HCT116 (cell line): ENCODE data around the gene RBFOX2. TPM values are rescaled to one million over a fixed set of nuclear protein-coding genes. Genes with fewer than 3 reads are reported as not detected.

Source experiments
- ATAC-seq: fragments of 200-7000 bp; cut with Tn5 transposase; 2 replicates; pipeline ENCODE4 v1.9.1; 2020; ENCODE audit warnings: mild to moderate bottlenecking, moderate library complexity
- BruUV-seq: library from RNA; stranded (reverse); fragments of 400-500 nt; replicated peaks from 2 replicates; lab custom pipeline; 2021; lab: Mats Ljungman, UMichigan
- CTCF ChIA-PET: fragments of 300-600 bp; sonication (Branson Sonifier 250); formaldehyde crosslinking; loops from one replicate; lab custom pipeline; 2021; ENCODE audit warnings: antibody characterized with exemption; lab: Charles Lee
- POLR2A ChIA-PET: fragments of 300-600, 350-600 bp; sonication (Branson Sonifier 250); formaldehyde crosslinking; loops from one replicate; lab custom pipeline; 2021; ENCODE audit warnings: antibody characterized with exemption; lab: Charles Lee
- RAD21 ChIA-PET, 2 experiments: fragments of 300-600 bp; sonication (Branson Sonifier 250); formaldehyde crosslinking; loops; one replicate each; lab custom pipeline; 2023; ENCODE audit warnings: low total read pairs in 2 of 2; ENCODE audit not compliant: uncharacterized antibody in 2 of 2, unreplicated experiment in 2 of 2, low non-redundant PET in 1 of 2; lab: Charles Lee
- DNase-seq: peaks from one replicate; pipeline ENCODE4 v3.0.0-alpha.2; 2010; ENCODE audit warnings: low read depth, low spot score
- H2AFZ ChIP-seq: fragments of 200-600 bp; shearing (Covaris generic), sonication (generic); 2 replicates; pipeline ENCODE4 v1.6.1; 2017; ENCODE audit warnings: low read depth, mixed run types, mixed read lengths, antibody characterized with exemption, low read length; ENCODE audit not compliant: poor library complexity, severe bottlenecking
- H3K27ac ChIP-seq: 2 replicates; pipeline ENCODE4 v1.5.1; 2012; ENCODE audit warnings: low read depth, low read length
- H3K27me3 ChIP-seq: fragments of 200-600 bp; sonication (generic); 2 replicates; pipeline ENCODE4 v1.6.1; 2016; ENCODE audit warnings: mixed run types, low read length, mixed read lengths; ENCODE audit not compliant: insufficient read depth
- H3K36me3 ChIP-seq, 2 experiments: fragments of 200-500 bp in 1 of 2; fragments of 200-600 bp in 1 of 2; sonication (Bioruptor generic) in 1 of 2; sonication (generic) in 1 of 2; 2 replicates each; pipeline versions ENCODE4 v1.5.1 to v1.6.1; 2014 to 2016; ENCODE audit warnings: low read length in 2 of 2, inconsistent platforms in 1 of 2, mixed read lengths in 1 of 2, mixed run types in 1 of 2; ENCODE audit not compliant: insufficient read depth in 2 of 2, control insufficient read depth in 1 of 2
- H3K4me1 ChIP-seq, 2 experiments: fragments of 200-600 bp in 1 of 2; sonication (generic) in 1 of 2; 2 replicates each; pipeline versions ENCODE4 v1.5.1 to v1.6.1; 2012 to 2017; ENCODE audit warnings: low read length in 2 of 2, inconsistent platforms in 1 of 2, mild to moderate bottlenecking in 1 of 2, mixed read lengths in 1 of 2, mixed run types in 1 of 2, moderate library complexity in 1 of 2; ENCODE audit not compliant: insufficient read depth in 2 of 2, control insufficient read depth in 1 of 2
- H3K4me2 ChIP-seq: fragments of 200-600 bp; sonication (generic); 2 replicates; pipeline ENCODE4 v1.6.1; 2017; ENCODE audit warnings: mixed run types, low read length, mixed read lengths
- H3K4me3 ChIP-seq, 2 experiments: fragments of 200-600 bp in 1 of 2; sonication (generic) in 1 of 2; replicated peaks in 1 of 2; 2 replicates each; pipeline ENCODE4 v1.5.1; 2011 to 2016; ENCODE audit warnings: low read length in 2 of 2, control low read depth in 1 of 2, low read depth in 1 of 2, mild to moderate bottlenecking in 1 of 2, mixed read lengths in 1 of 2, mixed run types in 1 of 2
- H3K79me2 ChIP-seq: fragments of 200-600 bp; sonication (generic); 2 replicates; pipeline ENCODE4 v1.6.1; 2017; ENCODE audit warnings: mild to moderate bottlenecking, mixed run types, low read length, moderate library complexity, mixed read lengths; ENCODE audit not compliant: insufficient read depth
- H3K9ac ChIP-seq: fragments of 200-600 bp; sonication (generic); 2 replicates; pipeline ENCODE4 v1.6.1; 2016; ENCODE audit warnings: low read length, mixed read lengths
- H3K9me2 ChIP-seq: fragments of 200-600 bp; sonication (generic), shearing (Covaris generic); 2 replicates; pipeline ENCODE4 v1.6.1; 2017; ENCODE audit warnings: mixed run types, mild to moderate bottlenecking, moderate library complexity; ENCODE audit not compliant: insufficient read depth
- H3K9me3 ChIP-seq, 2 experiments: fragments of 200-500 bp in 1 of 2; fragments of 200-600 bp in 1 of 2; sonication (Bioruptor generic) in 1 of 2; sonication (generic) in 1 of 2; 2 replicates each; pipeline ENCODE4 v1.6.1; 2014 to 2017; ENCODE audit warnings: low read length in 2 of 2, mixed read lengths in 2 of 2, inconsistent platforms in 1 of 2, low read depth in 1 of 2, mild to moderate bottlenecking in 1 of 2, mixed run types in 1 of 2, moderate library complexity in 1 of 2; ENCODE audit not compliant: control insufficient read depth in 1 of 2, insufficient read depth in 1 of 2
- H4K20me1 ChIP-seq: fragments of 200-600 bp; sonication (generic), shearing (Covaris generic); 2 replicates; pipeline ENCODE4 v1.6.1; 2017; ENCODE audit warnings: mixed run types, mild to moderate bottlenecking, moderate library complexity; ENCODE audit not compliant: insufficient read depth
- CBX3 ChIP-seq: IDR thresholded peaks from 2 replicates; pipeline ENCODE4 v1.6.1; 2012; ENCODE audit warnings: low read depth
- CEBPB ChIP-seq: IDR thresholded peaks from 2 replicates; pipeline ENCODE4 v1.6.1; 2012; ENCODE audit warnings: low read depth
- ELF1 ChIP-seq: IDR thresholded peaks from 2 replicates; pipeline ENCODE4 v1.6.1; 2012; ENCODE audit warnings: low read depth, borderline replicate concordance
- EZH2 ChIP-seq: fragments of 200-600 bp; sonication (generic); IDR thresholded peaks from 2 replicates; pipeline ENCODE4 v1.6.1; 2017; ENCODE audit warnings: antibody characterized with exemption, mixed run types
- POLR2A ChIP-seq: IDR thresholded peaks from 2 replicates; pipeline ENCODE4 v1.7.0; 2011; ENCODE audit warnings: borderline replicate concordance; ENCODE audit not compliant: insufficient read depth, insufficient read length; ENCODE audit errors: extremely low read depth
- RAD21 ChIP-seq: IDR thresholded peaks from 2 replicates; pipeline ENCODE4 v1.6.1; 2012; ENCODE audit warnings: low read depth, mild to moderate bottlenecking
- SIN3A ChIP-seq: IDR thresholded peaks from 2 replicates; pipeline ENCODE4 v1.6.1; 2012; ENCODE audit warnings: low read depth
- SRF ChIP-seq: IDR thresholded peaks from 2 replicates; pipeline ENCODE4 v1.6.1; 2012; ENCODE audit warnings: low read depth
- TCF7L2 ChIP-seq: IDR thresholded peaks from 2 replicates; pipeline ENCODE4 v1.7.0; 2011; ENCODE audit warnings: borderline replicate concordance, inconsistent platforms; ENCODE audit not compliant: insufficient read depth, insufficient read length; ENCODE audit errors: extremely low read depth
- ZFX ChIP-seq: fragments of 450-650 bp; IDR thresholded peaks from 2 replicates; pipeline ENCODE4 v1.6.1; 2017
- intact Hi-C: fragments of 100-400 bp; cut with micrococcal nuclease; formaldehyde crosslinking; loops from 2 replicates; pipeline ENCODE4 v1.10.0; 2022
- total RNA-seq: library from RNA; stranded (reverse); gene quantifications from one replicate; pipeline ENCODE4 v1.2.1, GENCODE V29; 2021; ENCODE audit not compliant: unreplicated experiment
- TF ChIP-seq, protein P1 (sequence below): IDR thresholded peaks from 2 replicates; pipeline ENCODE4 v1.6.1; 2012

The RBFOX2 gene
- total RNA-seq, 1 experiment from 2014 or later = 83.9 TPM

DNA sequence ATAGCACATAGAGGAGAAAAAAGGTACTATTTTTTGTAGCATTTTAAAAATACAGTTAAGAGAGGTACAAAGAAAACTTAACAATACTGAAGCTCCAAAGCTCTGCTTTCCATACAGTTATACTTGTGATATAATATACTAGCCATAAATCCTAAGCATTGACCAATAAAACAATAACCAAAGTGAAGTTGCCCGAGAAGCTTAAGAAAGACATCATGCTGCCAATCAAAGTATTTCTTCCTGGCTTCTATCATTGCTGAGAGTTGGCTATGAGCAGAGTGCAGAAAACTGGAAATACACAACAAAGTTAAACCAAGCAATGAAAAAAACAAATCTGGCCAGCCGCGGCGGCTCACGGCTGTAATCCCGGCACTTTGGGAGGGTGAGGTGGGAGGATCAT, 84.2 kb downstream of the RBFOX2 start:
- POLR2A ChIA-PET = no interaction called here
- ATAC-seq = no peak

GRCh38 chr22:35940166-35940565, 88.5 kb downstream of the RBFOX2 start:
- H2AFZ ChIP-seq = no peak overlapping the region
- CTCF ChIA-PET = no interaction called here
- H3K36me3 ChIP-seq = 0 out of 4 replicates have a peak, but pooled peaks cover 0 to 4% of the 10 kb centered on the region in 2 experiments
- no peaks in the 10 kb centered on the region for H3K9me2 ChIP-seq
- POLR2A ChIA-PET = no interaction called here
- no peak overlapping the region for H3K27ac ChIP-seq
- no peaks in the 10 kb centered on the region for H3K9me3 ChIP-seq
- intact Hi-C loops = no loop called here
- no TSS peak for BruUV-seq
- ATAC-seq (no peak), DNase-seq (no peak)
- RAD21 ChIA-PET = no interaction called here
- no peaks in the 10 kb centered on the region for H3K4me1 ChIP-seq
- H4K20me1 ChIP-seq = no peaks in the 10 kb centered on the region
- H3K79me2 ChIP-seq = peaks cover 39% of the 10 kb centered on the region
- no peak overlapping the region for H3K9ac ChIP-seq
- no peak for TF ChIP-seq SRF
- H3K4me3 ChIP-seq = no peak overlapping the region
- no peak overlapping the region for H3K4me2 ChIP-seq
- no peaks in the 10 kb centered on the region for H3K27me3 ChIP-seq

More for the DNA sequence above, 84.2 kb downstream of the RBFOX2 start:
- Histone ChIP-seq H3K9me3 (no peaks in the 10 kb centered on the region), H4K20me1 (no peaks in the 10 kb centered on the region), H3K27ac (no peak overlapping the region), H3K4me2 (no peak overlapping the region), H3K79me2 (peaks cover 49% of the 10 kb centered on the region), H3K27me3 (no peaks in the 10 kb centered on the region), H2AFZ (no peak overlapping the region), H3K36me3 (no peaks in the 10 kb centered on the region), H3K4me3 (no peak overlapping the region), H3K4me1 (no peaks in the 10 kb centered on the region), H3K9ac (no peak overlapping the region), H3K9me2 (no peaks in the 10 kb centered on the region)
- ChIA-PET CTCF (no interaction called here), RAD21 (no interaction called here)
- intact Hi-C loops = no loop called here
- DNase-seq = no peak
- no peak for TF ChIP-seq RAD21
- TF ChIP-seq SIN3A = no peak
- TF ChIP-seq CEBPB = no peak
- no peak for TF ChIP-seq TCF7L2
- no peak for TF ChIP-seq ELF1
- no peak for TF ChIP-seq SRF
- TF ChIP-seq EZH2 = no peak
- no peak for TF ChIP-seq CBX3
- TF ChIP-seq POLR2A = no peak
- TF ChIP-seq ZFX = no peak
- TF ChIP-seq, protein P1, sequence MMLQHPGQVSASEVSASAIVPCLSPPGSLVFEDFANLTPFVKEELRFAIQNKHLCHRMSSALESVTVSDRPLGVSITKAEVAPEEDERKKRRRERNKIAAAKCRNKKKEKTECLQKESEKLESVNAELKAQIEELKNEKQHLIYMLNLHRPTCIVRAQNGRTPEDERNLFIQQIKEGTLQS = no peak
- BruUV-seq = no TSS peak
